Measurements from ENCODE around the gene FAM222B.

The FAM222B gene

DNA sequence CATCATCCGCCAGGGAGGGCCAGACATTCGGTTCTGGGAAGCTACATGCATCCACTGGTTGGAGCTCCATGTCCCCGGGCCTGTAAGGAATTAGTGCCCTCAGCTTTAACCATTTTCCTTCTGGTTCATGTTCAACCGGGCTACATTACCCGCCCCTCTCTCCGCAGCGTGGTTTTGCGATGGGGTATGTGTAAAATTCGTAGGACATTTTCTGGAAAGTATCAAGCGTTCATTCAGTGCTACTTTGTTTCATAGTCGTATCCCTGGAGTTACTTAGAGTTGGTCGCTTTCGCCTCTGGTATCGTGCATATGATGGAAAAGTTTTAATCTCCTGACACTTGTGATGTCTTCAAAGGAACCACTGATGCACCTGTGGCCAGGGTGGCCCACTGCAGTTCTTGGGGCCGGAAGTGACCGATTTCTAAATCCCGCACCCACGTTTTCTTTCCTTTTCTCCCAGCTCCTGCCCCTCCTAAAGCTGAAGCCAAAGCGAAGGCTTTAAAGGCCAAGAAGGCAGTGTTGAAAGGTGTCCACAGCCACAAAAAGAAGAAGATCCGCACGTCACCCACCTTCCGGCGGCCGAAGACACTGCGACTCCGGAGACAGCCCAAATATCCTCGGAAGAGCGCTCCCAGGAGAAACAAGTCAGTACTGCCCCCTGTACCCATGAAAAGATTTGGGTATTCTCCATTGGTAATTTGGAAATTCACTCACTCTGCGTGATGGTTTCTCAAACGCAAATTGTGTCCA is 122.2 kb downstream of the FAM222B start:
- TF ChIP-seq, protein P1, sequence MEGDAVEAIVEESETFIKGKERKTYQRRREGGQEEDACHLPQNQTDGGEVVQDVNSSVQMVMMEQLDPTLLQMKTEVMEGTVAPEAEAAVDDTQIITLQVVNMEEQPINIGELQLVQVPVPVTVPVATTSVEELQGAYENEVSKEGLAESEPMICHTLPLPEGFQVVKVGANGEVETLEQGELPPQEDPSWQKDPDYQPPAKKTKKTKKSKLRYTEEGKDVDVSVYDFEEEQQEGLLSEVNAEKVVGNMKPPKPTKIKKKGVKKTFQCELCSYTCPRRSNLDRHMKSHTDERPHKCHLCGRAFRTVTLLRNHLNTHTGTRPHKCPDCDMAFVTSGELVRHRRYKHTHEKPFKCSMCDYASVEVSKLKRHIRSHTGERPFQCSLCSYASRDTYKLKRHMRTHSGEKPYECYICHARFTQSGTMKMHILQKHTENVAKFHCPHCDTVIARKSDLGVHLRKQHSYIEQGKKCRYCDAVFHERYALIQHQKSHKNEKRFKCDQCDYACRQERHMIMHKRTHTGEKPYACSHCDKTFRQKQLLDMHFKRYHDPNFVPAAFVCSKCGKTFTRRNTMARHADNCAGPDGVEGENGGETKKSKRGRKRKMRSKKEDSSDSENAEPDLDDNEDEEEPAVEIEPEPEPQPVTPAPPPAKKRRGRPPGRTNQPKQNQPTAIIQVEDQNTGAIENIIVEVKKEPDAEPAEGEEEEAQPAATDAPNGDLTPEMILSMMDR (conservative IDR thresholded peaks at IDR 0.05), result peak; percentile 54
- peak overlapping the region; percentile 100 for H3K27ac ChIP-seq

DNA sequence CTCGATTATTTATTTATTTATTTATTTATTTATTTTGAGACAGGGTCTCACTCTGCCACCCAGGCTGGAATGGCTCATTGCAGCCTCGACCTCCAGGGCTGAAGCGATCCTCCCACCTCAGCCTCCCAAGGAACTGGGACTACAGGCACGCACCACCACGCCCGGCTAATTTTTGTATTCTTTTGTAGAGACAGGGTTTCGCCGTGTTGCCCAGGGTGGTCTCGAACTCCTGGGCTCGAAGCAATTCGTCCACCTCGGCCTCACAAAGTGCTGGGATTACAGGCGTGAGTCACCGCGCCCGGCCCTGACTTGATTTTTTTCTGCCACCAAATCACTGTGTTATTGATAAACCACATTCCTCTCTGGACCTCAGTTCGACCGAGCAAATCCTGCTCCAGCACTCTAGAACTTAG is 123.6 kb downstream of the FAM222B start:
- peak overlapping the region; percentile 100 for H3K27ac ChIP-seq
- TF ChIP-seq, protein P1 (conservative IDR thresholded peaks at IDR 0.05), result no peak

DNA sequence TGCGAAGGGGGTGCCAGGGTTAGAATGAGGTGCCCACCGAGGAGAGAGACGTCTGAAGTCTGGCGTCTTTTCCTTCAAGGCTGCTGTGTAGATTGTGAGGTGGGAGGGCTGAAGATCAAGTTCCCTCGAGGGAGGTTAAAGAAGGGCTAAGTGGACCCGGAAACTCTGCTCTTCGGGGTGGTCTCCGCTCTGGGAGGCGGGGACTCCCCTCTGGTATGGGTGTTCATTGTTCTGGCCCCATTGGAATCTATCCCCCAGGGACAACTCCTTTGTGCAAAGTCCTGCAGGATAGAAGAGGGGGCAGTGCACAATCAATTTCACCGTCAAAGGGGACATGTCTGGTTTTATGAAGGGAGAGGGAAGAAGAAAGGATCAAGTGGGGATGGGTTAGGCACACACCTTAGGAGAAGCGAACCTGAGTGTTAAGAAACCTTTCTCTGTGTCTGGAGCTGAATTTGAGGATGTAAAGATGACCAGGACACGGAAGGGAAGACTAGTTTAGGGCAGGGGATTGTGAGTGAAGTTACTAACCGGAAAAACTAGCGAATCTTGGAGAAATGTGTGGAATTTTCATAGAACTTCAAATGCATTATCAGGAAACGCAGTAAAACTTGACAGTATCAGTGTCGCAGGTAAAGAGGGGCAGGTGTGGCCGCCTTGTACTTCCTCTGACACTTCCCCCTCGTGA is 124.1 kb downstream of the FAM222B start:
- peak overlapping the region; percentile 100 for H3K27ac ChIP-seq
- TF ChIP-seq, protein P1 (conservative IDR thresholded peaks at IDR 0.05), result no peak

DNA sequence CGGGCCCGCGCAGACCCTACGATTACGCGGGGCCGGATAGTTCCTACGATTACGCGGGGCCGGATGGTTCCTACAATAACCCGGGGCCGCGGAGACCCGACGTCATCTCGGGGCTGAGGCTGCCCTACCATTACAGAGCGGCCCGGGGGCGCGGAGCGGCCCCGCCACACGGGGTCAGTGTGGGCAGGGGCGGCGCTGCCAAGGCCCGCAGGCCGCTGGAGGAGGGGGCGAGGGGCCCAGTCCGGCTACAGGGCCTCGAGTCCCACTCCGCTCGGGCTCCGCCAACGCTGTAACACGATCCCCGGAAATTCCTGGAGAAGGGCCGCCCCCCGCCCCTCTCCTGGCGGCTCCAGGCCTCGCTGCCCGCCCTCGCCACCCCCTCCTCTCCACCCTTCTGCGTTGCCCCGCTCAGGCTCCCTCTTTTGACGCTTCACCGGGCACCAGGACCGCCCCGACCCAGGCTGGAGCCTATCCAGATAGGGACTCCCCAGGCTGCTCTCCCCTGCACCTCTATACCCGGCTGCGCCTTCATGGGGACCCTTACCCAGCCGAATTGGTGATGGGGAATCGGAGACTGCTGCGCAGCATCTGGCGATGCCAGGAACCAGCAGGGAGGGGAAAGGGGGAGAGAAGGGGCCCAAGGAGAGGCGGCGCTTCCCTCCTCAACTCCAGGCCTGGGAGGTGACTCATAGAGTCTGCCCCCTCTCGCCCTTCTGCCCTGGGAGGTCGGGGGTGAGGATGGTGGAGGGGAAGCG is 124.8 kb downstream of the FAM222B start, which contains the start of gene RAB34:
Gene RAB34 (minus strand): TSS at position 291 of the 755 bp plus-strand sequence. CDS start 602 bp downstream, outside the sequence.
- H3K27ac ChIP-seq, result peak within 1 kb of the TSS; percentile 100
- TF ChIP-seq, protein P1 (conservative IDR thresholded peaks at IDR 0.05), result no peak

DNA sequence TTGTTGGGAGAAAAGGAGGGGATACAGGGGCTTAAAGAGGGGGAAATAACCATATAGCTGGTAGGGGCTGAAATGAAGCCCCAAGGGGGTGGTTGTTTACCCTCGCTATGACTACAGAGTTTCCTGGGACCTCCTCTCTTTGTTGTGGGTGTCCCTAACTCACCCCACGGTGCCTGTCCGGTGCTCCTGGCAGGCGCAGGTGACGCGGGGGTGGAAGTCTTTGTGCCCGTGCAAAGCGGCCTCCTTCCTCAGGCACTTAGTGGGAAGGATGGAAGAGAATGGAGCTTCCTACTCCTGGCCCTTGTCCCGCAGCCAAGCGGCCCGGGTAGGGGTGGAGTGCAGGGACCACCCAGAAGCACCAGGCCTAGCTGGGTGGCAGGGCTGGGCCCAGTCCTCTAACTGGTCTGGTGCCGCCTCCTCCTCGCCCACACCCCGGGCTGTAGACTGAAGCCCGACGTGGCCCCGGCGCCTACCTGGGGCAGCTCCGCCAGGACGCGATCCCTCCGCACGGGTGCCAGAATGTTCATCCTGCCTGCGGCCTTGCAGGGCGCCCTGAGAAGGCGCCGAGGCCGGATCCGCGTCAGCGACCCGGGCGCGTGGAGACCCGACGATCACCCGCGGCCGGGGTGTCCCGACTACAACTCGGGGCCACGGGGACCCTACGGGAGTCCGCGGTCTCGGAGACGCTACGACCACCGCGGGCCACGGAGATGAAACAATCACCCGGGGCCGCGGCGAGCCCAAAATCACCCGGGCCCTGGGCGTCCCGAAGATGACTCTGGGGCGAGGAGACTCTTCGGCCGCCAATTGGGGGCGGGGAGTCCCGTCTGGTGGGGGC is 125.6 kb downstream of the FAM222B start:
- no peak overlapping the region for H3K27ac ChIP-seq
- TF ChIP-seq, protein P1 (conservative IDR thresholded peaks at IDR 0.05), result no peak

DNA sequence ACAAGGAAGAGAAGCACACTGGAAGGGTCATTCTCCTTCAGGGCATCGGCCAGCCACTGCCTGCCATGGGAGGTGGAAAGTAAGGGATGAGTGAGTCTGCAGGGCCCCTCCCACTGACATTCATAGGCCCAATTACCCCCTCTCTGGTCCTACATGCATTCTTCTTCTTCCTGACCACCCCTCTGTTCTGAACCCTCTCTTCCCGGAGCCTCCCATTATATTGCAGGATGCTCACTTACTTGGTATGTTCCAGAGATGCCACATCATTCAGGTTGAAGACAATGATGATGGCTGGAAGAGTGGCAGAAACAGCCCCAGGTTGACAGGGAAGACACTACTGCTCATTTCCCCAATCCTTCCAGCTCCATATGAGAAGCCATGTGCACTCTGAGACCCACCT is 127.4 kb downstream of the FAM222B start:
- TF ChIP-seq, protein P1 (conservative IDR thresholded peaks at IDR 0.05), result no peak
- no peak overlapping the region for H3K27ac ChIP-seq
